IPS DF 4.7 (cell line): Measurements from ENCODE around the gene PALD1.
"Not testable (repeated sequence)": the region's sequence is repeated elsewhere in the genome, so short reads cannot be mapped to it uniquely, and the experiment has no call there.

ENCODE experiments used
- DNase-seq: peaks from one replicate; pipeline ENCODE4 v3.0.0-alpha.2; 2013; ENCODE audit warnings: low spot score; ENCODE audit errors: extremely low read depth

Gene PALD1

DNA sequence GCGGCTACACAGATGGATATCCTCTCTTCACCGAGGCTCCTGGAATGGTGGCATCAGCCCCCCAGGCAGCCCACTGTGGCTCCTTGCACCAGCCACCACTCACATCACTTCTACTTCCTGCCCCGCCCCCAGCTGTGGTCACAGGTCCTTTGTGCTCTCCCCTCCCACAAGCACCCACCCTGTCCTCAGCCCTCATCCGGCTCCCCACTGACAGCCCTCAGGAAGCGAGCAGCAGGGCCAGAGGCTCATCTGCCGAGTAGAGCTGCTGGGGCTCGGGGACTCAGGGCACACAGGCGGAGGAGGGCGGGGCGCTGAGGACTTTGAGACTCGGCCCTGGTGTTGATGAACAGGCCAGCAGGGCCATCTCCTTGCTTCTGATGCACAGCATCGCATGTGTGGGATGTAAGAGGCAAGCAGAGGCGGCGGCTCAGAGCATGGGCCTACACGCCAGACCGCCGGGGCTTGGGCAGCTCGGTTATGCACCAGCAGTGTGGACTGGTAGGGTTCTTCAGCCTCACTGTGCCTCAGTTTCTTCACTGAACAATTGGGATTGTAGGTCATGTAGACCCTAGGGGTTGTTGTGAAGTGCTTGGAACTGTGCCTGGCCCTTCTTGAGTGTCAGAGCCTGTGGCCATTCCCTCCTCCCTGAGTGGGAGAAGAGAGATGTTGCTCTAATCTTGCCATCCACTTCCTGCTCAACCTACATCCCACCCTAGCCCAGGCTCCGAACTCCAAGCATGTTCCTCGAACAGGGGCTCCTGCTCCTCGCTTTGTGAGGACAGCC, 124.3 kb downstream of the PALD1 start, which contains the start of gene PRF1:
Gene PRF1 (minus strand): TSS at position 77 of the 784 bp plus-strand sequence. CDS start 1,839 bp downstream, outside the sequence.
- no peak for DNase-seq

DNA sequence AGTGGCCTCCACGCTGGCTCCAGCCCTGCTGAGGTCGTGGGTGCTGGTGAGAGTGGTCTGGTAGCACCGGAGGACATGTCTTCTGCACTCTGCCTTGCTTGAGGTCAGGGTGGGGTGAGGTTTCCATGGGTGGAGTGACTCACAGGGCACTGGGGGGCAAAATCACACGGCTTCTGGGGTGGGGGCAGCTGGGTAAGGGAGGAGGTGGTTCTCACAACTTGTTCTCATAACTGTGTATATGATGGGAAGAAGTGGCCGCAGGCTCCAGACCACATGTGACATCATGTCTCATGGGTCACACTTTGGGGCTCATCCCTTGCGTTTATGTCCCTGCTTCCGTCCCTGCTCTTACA, 124.9 kb downstream of the PALD1 start:
- no peak for DNase-seq

DNA sequence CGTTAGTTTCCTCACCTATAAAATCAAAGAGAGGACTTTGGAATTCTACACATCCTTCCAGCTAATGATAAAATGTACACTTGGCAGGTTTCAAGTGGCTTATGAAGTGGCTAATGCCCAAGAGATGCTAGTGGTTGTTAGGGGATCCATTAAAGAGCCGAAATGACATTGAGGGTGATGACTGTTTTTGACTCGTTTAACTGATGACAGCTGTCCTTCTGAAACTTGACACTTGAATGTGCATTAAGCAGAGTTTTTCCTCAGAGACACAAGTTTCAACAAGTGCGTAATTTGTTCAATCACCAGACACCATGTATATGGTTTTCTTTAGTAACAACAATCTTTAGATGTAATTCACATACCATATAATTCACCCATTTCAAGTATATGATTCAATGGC, 125.5 kb downstream of the PALD1 start:
- no peak for DNase-seq

DNA sequence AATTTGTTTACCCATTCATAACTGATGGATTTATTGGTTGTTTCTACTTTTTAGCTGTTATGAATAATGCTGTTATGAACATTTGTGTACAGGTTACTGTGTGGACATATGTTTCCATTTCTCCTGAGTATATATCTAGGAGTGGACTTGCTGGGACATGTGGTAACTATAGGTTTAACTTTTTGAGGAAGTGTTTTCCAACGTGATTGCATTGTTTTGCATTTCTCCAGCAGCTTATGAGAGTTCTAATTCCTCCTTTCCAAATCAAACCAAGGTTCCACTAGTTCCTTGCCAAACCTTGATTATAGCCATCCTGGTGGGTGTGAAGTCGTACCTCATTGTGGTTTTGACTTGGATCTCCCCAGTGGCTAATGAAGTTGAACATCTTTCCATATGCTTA, 126.6 kb downstream of the PALD1 start:
- DNase-seq: no peak

DNA sequence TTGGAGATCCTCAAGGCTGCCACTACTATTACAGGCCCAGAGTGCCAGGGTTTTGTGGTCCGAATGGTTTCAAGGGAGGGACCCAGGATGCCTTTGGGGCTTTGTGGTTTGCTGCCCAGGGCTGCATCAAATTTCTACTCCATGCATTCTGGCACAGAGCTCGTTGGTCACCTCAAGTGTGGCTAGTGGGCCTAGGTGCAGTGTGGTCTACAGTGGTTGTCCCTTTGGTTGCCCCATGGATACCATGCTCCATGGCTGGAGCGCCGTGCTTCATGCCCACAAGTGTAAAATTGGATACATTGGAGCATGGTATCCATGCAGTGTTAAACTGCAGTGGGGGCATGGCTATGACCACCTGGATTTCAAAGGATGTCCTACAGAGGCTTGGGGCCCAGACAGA, 129.4 kb downstream of the PALD1 start:
- no peak for DNase-seq

DNA sequence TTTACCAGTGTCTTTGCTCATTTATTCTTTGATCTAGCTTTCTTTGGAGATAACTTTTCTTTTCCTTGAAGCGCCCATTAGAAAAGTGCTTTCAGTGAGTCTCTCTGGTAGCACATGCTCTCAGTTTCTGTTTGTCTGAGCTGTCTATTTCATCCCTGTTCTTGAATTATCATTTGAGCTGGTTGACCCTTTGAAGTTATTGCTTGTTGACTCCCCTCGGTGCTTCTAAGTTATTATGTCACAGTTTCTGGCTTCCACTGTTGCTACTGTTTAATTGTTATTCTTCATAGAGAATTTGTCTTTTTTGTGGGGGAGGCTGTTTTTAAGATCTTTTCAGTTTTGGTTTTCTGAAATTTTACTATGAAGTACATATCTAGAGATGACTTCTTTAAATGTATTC, 135.4 kb downstream of the PALD1 start:
- no peak for DNase-seq

DNA sequence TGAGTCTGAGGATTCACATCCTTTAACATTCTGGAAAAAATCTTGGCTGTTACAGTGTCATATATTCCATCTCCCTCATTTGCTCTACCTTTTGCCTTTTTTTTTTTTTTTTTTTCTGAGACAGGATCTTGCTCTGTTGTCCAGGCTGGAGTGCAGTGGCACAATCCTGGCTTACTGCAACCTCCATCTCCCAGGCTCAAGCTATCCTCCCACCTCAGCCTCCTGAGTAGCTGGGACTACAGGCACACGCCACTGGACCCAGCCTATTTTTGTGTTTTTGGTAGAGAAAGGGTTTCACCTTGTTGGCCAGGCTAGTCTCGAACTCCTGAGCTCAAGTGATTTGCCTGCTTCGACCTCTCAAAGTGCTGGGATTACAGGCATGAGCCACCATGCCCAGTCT, 135.8 kb downstream of the PALD1 start:
- not testable (repeated sequence) for DNase-seq

DNA sequence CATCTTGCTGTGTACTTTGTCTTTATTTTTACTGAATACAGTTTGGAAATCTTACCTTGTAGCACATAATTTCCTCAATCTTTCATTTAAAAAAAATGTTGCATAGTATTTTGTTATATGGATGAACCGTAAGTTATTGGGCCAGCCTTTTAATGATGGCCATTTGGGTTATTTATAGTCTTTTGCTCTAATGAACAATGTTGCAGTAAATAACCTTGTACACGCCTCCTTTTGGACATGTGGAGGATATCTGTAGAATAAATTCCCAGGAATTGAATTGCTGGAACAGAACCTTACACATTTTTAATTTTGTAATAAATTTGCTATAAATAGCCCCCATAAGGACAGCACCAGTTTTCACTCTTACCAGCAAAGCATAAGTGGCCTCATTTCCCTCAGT, 136.6 kb downstream of the PALD1 start:
- DNase-seq: no peak

DNA sequence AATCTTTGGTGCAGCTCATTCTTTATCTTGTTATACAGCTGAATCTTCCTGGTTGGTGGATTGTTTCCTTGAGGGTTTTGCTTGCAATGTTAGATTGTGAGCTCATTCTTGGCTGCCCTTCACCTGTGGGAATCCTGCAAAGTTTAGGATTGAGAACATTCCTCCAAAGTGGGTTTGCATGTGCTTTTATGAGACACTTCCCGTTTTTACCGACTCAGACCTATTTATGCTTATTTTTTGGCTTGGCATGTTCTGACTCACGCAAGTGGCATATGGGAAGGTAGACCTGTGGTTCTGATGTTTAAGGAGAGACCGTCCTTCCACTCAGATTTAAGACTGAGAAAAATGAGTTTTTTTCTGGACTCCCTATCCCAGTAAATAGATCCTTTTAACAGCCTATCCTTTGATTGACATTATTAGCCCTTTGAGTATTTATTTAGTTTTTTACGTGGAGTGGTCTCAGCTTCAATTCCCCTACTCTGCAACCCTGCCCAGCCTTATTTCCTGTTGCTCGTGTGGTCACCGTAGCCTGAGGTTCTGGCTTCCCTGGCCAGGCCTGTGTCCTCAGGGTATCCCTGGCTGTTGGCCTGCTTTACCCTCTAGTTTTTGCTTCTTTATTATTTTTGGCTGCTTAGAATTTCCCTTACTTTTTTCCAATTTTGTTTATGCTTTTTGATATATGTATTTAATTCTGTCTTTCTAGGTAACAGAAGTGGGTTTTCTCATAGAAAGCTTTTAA, 137.4 kb downstream of the PALD1 start:
- DNase-seq: no peak

DNA sequence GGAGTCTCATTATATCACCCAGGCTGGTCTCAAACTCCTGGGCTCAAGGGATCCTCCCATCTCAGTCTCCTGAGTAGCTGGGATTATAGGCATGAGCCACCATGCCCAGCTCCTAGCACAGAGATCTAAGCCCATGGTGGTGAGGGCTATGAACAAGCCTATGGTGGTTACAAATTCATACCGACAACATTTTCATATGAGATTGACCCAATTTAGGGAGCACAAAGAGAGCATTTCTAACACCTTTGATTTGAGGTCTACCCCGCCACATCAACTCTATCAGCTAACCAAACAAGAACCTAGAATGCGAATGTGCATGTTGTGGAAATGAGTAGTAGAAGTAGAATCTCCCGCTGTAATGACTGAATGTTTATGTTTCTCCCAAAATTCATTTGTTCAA, 138.2 kb downstream of the PALD1 start:
- DNase-seq: no peak
